Activated CD4-positive, alpha-beta T cell treated with anti-CD3 and anti-CD28 coated beads, Interleukin-10, Interleukin-2, amounts not matched to agents 100 ng/mL and 50 ng/mL, durations not matched to agents 16 hours and 8 hours (primary cell): ENCODE data around the gene P4HB.
A peak's percentile ranks its signal among the peaks of the same experiment; 100 is the strongest.

Source experiments
- DNase-seq: peaks from one replicate; pipeline ENCODE4 v3.0.0-alpha.2; 2020

Gene P4HB

GRCh38 chr17:81824595-81824994, 35.7 kb downstream of the P4HB start:
- no peak for DNase-seq

- DNase-seq = no peak
Observed at GRCh38 chr17:81823820-81824550, 36.4 kb downstream of the P4HB start.

- no peak for DNase-seq
Observed at GRCh38 chr17:81822996-81823819, 37.1 kb downstream of the P4HB start.

DNA sequence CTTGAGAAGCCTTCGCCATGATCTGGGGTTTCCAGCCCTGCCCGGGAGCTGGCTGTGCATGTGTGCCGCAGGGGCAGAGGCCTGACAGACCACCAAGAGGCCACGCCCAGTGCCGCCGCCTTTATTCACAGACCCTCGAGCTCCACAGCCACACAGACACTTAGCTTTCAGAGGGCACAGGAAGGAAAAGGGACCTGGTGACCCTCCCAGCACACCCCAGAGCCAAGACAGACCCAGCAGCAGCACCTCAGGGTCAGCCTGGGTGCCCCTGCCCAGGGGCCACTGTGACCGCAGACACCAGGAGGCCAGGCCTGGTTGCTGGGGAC, 38.1 kb downstream of the P4HB start:
- no peak for DNase-seq

GRCh38 chr17:81821603-81822311, 38.6 kb downstream of the P4HB start:
- peak; percentile 58 for DNase-seq

GRCh38 chr17:81821147-81821546, 39.2 kb downstream of the P4HB start:
- no peak for DNase-seq

- no peak for DNase-seq
Observed at GRCh38 chr17:81819708-81820107, 40.6 kb downstream of the P4HB start.

DNA sequence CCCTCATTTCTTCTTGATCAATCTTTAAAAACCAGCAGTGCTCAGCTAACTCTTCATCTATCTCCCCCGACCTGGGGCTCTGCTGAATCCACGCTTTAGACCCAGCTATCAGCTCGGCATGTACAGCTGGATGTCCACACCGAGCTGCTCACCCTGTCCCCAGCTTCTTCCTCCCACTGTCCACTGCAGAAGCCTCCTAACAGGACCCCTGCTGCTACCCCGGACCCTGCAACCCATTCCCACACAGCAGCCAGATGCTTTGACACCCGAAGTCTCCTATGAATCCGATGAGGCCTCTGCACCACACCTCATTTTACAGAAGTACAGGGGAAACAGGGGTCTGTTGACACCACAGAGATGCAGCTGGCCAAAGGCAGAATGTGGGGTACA, 42.6 kb downstream of the P4HB start:
- DNase-seq = no peak

DNA sequence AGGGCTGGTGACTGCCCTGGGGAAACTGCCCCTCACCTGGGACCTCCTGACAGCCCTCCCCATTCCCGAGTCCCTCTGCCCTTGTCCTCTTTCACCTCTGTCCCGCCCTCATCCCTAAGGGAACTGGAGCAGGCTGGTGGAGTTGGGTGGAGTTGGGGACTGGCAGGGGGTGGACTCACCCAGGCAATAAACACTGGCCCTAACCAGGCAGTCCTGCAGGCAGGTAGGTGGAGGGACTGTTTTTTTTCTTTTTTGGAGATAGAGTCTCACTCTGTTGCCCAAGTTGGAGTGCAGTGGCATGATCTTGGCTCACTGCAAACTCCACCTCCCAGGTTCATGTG, 44.7 kb downstream of the P4HB start:
- no peak for DNase-seq

DNA sequence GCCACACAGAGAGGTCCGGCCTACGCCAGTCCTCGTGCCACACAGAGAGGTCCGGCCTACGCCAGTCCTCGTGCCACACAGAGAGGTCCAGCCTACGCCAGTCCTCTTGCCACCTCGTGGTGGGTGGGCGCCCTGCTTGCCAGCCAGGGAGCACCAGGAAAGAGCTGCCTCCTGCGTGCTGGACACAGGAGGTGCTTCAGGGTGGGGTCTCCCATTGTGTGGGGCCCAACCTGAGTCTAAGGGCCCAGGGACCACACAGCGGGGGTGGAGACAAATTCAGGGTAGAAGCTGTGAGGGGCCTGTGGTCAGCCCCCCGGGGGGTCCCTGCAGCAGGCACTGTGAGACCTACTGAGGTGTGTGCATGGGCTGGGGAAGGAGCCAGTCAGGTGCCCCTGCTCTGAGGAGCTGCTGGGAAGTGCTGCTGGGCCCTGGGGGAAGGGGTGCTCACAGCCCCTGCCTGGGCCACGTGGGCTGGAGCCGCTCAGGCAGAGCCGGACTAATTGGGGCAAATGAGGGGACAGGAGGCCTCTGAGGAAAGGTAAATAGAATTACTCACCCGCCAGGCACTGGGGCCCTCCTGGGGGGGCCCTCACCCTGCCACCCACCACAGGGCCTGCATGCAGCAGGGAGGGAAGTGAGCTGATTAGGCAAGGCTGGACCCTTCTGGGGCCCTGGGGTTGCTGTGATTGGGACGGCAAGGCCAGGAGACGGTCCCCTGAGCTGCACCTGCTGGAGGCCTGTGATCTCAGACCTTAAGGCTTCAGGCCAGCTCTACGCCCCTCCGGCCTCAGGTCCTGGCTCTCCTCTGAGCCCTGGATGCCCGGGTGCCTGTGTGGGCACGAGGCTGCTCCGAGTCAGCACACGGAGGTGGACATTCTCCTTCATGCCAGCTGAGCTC, 45.3 kb downstream of the P4HB start:
- no peak for DNase-seq

- DNase-seq = no peak
Observed at GRCh38 chr17:81813861-81814683, 46.3 kb downstream of the P4HB start.

DNA sequence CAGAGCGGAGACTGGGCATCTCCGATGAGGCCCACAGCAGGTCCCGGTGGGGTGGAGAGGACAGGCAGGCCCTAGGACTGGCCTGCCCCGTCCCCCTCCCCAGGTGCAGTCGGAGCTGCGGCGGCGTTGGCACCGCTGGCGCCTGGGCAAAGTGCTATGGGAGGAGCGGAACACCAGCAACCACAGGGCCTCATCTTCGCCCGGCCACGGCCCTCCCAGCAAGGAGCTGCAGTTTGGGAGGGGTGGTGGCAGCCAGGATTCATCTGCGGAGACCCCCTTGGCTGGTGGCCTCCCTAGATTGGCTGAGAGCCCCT, 47.0 kb downstream of the P4HB start:
- DNase-seq = no peak

GRCh38 chr17:81812571-81813370, 47.6 kb downstream of the P4HB start:
- no peak for DNase-seq

GRCh38 chr17:81811705-81812570, 48.4 kb downstream of the P4HB start:
- no peak for DNase-seq

GRCh38 chr17:81810892-81811704, 49.2 kb downstream of the P4HB start:
- DNase-seq = no peak

DNA sequence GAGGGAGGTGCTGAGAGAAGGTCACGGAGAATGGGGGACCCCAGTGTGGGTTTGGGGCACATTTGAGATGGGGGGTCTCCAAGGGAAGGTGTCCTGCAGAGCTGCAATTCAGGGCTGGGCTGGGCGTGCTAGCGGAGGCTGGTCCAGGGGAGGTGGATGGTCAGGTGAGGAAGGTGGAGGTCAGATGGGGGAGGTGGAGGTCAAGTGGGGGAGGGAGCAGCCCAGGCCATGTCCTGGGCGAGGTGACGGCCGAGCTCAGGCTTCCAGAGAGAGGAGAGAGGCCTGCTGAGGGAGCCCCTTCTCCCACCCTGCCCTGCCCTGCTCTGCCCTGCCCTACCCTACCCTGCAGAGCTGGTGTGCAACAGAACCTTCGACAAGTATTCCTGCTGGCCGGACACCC, 49.9 kb downstream of the P4HB start:
- DNase-seq = no peak

DNA sequence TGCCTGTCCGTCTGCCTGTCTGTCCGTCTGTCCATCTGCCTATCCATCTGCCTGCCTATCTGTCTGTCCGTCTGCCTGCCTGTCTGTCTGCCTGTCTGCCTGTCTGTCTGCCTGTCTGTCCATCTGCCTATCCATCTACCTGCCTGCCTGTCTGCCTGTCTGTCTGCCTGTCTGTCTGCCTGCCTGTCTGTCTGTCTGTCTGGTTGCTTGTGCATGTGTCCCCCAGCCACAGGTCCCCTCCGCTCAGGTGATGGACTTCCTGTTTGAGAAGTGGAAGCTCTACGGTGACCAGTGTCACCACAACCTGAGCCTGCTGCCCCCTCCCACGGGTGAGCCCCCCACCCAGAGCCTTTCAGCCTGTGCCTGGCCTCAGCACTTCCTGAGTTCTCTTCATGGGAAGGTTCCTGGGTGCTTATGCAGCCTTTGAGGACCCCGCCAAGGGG, 50.8 kb downstream of the P4HB start:
- no peak for DNase-seq

DNA sequence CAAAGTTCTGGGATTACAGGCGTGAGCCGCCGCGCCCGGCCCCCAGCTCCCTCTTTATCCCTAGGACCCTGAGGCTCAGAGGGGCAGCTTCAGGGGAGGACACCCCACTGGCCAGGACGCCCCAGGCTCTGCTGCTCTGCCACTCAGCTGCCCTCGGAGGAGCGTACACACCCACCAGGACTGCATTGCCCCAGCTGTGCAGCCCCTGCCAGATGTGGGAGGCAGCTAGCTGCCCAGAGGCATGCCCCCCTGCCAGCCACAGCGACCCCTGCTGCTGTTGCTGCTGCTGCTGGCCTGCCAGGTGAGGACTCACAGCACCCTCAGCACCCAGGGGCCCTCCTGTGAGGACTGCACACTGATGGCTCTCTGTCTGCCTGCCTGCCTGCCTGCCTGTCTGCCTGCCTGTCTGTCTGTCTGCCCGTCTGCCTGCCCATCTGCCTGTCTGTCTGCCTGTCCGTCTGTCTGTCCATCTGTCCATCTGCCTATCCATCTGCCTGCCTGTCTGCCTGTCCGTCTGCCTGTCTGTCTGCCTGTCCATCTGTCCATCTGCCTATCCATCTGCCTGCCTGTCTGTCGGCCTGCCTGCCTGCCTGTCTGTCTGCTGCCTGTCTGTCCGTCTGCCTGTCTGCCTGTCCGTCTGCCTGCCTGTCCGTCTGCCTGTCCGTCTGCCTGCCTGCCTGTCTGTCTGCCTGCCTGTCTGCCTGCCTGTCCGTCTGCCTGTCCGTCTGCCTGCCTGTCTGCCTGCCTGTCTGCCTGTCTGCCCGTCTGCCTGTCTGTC, 51.4 kb downstream of the P4HB start:
- DNase-seq = no peak

DNA sequence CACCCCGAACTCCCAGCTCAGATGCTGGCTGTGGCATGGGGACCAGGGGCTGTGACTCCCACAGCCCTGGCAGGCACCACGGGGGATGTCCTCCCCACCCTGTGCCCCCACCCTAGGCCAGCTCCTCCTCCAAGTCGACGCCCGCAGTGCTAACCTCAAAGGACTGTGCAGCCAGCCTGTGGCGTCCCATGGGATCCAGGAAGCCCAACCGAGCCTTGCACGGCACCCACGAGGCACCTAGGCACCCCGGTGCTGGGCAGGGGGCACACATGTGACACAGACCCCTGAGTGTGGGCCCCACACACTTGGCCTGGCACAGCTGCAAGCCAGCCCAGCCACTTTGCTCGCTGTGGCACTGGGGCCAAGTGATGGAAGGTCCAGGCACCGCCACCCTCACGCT, 52.5 kb downstream of the P4HB start:
- DNase-seq = no peak
